ENCODE data around the gene COL6A2.

DNA sequence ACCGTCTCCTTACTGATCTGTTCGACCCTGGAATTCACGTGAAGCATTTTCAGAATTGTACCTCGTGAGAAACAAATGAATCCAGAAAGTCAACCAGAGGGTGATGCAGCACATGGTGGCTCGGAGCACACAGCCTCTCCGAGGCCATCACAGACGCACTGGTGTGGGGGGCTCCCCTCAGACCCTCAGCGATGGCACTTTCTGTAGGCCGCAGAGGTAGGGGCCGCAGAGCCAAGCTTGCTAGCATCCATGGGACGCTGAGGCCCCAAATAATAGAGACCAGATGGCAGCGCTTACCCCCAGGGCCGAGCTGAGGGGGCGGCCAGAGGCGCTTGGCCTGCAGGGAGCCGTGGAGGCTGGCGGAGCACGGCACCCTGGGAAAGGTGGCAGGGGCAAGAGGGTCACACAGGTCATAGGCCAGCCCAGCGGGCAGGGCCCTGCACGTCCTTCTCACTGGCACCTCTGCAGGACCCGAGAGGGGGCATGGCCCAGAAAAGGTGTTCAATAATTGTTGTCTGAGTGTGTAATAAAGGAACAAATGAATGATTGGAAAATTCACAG is 28.1 kb upstream of the COL6A2 start:
- TF ChIP-seq, protein P1, sequence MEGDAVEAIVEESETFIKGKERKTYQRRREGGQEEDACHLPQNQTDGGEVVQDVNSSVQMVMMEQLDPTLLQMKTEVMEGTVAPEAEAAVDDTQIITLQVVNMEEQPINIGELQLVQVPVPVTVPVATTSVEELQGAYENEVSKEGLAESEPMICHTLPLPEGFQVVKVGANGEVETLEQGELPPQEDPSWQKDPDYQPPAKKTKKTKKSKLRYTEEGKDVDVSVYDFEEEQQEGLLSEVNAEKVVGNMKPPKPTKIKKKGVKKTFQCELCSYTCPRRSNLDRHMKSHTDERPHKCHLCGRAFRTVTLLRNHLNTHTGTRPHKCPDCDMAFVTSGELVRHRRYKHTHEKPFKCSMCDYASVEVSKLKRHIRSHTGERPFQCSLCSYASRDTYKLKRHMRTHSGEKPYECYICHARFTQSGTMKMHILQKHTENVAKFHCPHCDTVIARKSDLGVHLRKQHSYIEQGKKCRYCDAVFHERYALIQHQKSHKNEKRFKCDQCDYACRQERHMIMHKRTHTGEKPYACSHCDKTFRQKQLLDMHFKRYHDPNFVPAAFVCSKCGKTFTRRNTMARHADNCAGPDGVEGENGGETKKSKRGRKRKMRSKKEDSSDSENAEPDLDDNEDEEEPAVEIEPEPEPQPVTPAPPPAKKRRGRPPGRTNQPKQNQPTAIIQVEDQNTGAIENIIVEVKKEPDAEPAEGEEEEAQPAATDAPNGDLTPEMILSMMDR (IDR thresholded peaks at IDR 0.05; ENCODE audit: low read depth, low read length, poor library complexity, severe bottlenecking), result no peak
- TF ChIP-seq EZH2phosphoT487 (IDR thresholded peaks at IDR 0.05; ENCODE audit: borderline replicate concordance, low read length), result no peak

Measured in DOHH2 (cell line).